HepG2 (cell line): ENCODE measurements around the gene RAD18.

Experiments
- CTCF ChIP-seq: sonication (generic); formaldehyde crosslinking; IDR thresholded peaks from 2 replicates; pipeline ENCODE4 v1.5.0; 2020; ENCODE audit warnings: mild to moderate bottlenecking, missing genetic modification reagents, moderate library complexity
- GATAD1 ChIP-seq: IDR thresholded peaks from 2 replicates; pipeline ENCODE4 v1.6.1; 2016; ENCODE audit warnings: missing genetic modification reagents, missing compliant biosample characterization
- HDAC6 ChIP-seq: fragments of 200-600 bp; sonication (generic); IDR thresholded peaks from 2 replicates; pipeline ENCODE4 v1.7.0; 2017; ENCODE audit warnings: mild to moderate bottlenecking, antibody characterized with exemption, low read length, low read depth
- HMGXB4 ChIP-seq, 2 experiments: sonication (generic) in 1 of 2; formaldehyde crosslinking in 1 of 2; IDR thresholded peaks; 2 replicates each; pipeline versions ENCODE4 v1.4.0 to v1.6.1; 2018 to 2020; ENCODE audit warnings: missing genetic modification reagents in 2 of 2, borderline replicate concordance in 1 of 2, low read depth in 1 of 2, mild to moderate bottlenecking in 1 of 2, missing biosample characterization in 1 of 2
- MYC ChIP-seq: sonication (generic); formaldehyde crosslinking; IDR thresholded peaks from 2 replicates; pipeline ENCODE4 v1.9.0; 2021; ENCODE audit warnings: missing genetic modification reagents, borderline replicate concordance
- SNAI1 ChIP-seq: sonication (generic); formaldehyde crosslinking; IDR thresholded peaks from 2 replicates; pipeline ENCODE4 v1.5.0; 2020; ENCODE audit warnings: mild to moderate bottlenecking, missing genetic modification reagents, borderline replicate concordance
- TAF1 ChIP-seq: sonication (generic); formaldehyde crosslinking; IDR thresholded peaks from 2 replicates; pipeline ENCODE4 v1.4.0; 2020; ENCODE audit warnings: missing genetic modification reagents
- THRA ChIP-seq: sonication (generic); formaldehyde crosslinking; IDR thresholded peaks from 2 replicates; pipeline ENCODE4 v1.4.0; 2020; ENCODE audit warnings: missing genetic modification reagents, borderline replicate concordance
- ZNF274 ChIP-seq: sonication (generic); formaldehyde crosslinking; IDR thresholded peaks from 2 replicates; pipeline ENCODE4 v1.5.1; 2020; ENCODE audit warnings: mild to moderate bottlenecking, missing genetic modification reagents
- ZNF547 ChIP-seq: sonication (generic); formaldehyde crosslinking; IDR thresholded peaks from 2 replicates; pipeline ENCODE4 v1.5.1; 2020; ENCODE audit warnings: mild to moderate bottlenecking, missing genetic modification reagents

GRCh38 chr3:8857720-8858367, 105.4 kb downstream of the RAD18 start:
- no peak for TF ChIP-seq TAF1 (CRISPR knock-in tag)
- no peak for TF ChIP-seq HDAC6
- no peak for TF ChIP-seq SNAI1 (CRISPR knock-in tag)
- TF ChIP-seq ZNF547 (CRISPR knock-in tag) = no peak
- TF ChIP-seq MYC = no peak
- no peak for TF ChIP-seq CTCF (CRISPR knock-in tag)
- TF ChIP-seq THRA (CRISPR knock-in tag) = no peak
- TF ChIP-seq ZNF274 = no peak
- TF ChIP-seq HMGXB4 (CRISPR knock-in tag; IDR thresholded peaks at IDR 0.05; ENCODE audit: borderline replicate concordance in 1 of 2, low read depth in 1 of 2) = no peak
- no peak for TF ChIP-seq GATAD1 (CRISPR knock-in tag)
